Measurements from ENCODE around the gene ARHGAP27.

DNA sequence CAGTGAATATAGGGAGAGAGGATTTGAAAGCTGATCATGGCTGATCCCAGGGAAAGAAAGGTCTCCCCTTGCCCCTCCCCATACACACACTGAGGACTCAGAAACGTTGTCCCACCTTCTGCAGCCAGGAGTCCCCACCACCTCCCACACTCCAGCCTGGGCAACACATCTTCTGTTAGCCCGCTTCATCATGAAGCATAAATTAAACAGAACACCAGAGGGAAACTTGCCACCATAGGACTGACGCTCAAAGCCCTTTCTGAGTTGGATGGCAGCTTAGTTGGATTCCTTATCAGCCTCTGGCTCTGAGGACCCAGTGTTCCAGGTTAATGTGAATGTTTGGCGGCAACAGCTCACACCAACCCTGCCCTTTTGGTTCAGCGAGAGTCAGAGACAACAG, 33.9 kb downstream of the ARHGAP27 start:
- no peak for TF ChIP-seq POLR2A (IDR thresholded peaks at IDR 0.05; ENCODE audit: low read depth, low read length)
- TF ChIP-seq, protein P1, sequence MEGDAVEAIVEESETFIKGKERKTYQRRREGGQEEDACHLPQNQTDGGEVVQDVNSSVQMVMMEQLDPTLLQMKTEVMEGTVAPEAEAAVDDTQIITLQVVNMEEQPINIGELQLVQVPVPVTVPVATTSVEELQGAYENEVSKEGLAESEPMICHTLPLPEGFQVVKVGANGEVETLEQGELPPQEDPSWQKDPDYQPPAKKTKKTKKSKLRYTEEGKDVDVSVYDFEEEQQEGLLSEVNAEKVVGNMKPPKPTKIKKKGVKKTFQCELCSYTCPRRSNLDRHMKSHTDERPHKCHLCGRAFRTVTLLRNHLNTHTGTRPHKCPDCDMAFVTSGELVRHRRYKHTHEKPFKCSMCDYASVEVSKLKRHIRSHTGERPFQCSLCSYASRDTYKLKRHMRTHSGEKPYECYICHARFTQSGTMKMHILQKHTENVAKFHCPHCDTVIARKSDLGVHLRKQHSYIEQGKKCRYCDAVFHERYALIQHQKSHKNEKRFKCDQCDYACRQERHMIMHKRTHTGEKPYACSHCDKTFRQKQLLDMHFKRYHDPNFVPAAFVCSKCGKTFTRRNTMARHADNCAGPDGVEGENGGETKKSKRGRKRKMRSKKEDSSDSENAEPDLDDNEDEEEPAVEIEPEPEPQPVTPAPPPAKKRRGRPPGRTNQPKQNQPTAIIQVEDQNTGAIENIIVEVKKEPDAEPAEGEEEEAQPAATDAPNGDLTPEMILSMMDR (conservative IDR thresholded peaks at IDR 0.05; ENCODE audit: low read depth, low read length): no peak
- no peak for TF ChIP-seq MXI1 (IDR thresholded peaks at IDR 0.05; ENCODE audit: borderline replicate concordance, low read depth, low read length)
- no peak for TF ChIP-seq RAD21 (IDR thresholded peaks at IDR 0.05; ENCODE audit: low read length)
- TF ChIP-seq, protein P2, sequence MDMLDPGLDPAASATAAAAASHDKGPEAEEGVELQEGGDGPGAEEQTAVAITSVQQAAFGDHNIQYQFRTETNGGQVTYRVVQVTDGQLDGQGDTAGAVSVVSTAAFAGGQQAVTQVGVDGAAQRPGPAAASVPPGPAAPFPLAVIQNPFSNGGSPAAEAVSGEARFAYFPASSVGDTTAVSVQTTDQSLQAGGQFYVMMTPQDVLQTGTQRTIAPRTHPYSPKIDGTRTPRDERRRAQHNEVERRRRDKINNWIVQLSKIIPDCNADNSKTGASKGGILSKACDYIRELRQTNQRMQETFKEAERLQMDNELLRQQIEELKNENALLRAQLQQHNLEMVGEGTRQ (IDR thresholded peaks at IDR 0.05; ENCODE audit: low read depth, low read length): no peak

Measured in IMR-90 (cell line).